Activated effector memory CD4-positive, alpha-beta T cell treated with anti-CD3 and anti-CD28 coated beads, Interleukin-2, amount 50 U/mL, for 16 hours (primary cell): ENCODE measurements around the gene UQCC5.

Experiments used
- DNase-seq: peaks from one replicate; pipeline ENCODE4 v3.0.0-alpha.2; 2020

UQCC5 gene, protein sequence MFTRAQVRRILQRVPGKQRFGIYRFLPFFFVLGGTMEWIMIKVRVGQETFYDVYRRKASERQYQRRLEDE

GRCh38 chr3:52536369-52537164 lies at the start of gene UQCC5:
Gene UQCC5, plus strand, starts transcription at chr3:52536605. Its CDS starts 151 bp downstream, at chr3:52536756.
- peak; percentile 99 for DNase-seq

GRCh38 chr3:52487050-52487787 lies 49.2 kb upstream of the UQCC5 start:
- no peak for DNase-seq

- DNase-seq, result no peak
Measured at GRCh38 chr3:52487788-52488691, 48.4 kb upstream of the UQCC5 start.

DNA sequence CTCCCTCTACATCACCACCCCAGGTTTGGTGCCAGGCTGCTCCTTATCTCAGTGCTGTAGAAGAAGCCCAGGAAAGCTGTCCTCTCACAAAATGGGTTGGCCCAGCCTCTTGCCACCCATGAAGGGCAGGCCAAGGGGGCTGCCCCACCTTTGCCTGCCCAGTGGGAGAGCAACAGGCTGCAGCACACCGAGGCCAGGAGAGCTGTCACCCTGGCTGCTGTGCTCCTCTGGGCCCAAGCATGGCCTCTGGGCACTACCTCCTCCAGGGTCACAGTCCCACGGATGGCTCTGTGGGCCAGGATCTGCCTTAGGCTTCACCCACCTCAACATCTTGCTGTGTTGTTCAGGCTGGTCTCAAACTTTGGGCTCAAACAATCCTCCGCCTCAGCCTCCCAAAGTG lies 47.7 kb upstream of the UQCC5 start:
- DNase-seq, result no peak

- no peak for DNase-seq
Measured at GRCh38 chr3:52489453-52489852, 47.0 kb upstream of the UQCC5 start.

GRCh38 chr3:52490035-52490938 lies 46.1 kb upstream of the UQCC5 start:
- no peak for DNase-seq

GRCh38 chr3:52490939-52491526 lies 45.4 kb upstream of the UQCC5 start:
- DNase-seq, result no peak

DNA sequence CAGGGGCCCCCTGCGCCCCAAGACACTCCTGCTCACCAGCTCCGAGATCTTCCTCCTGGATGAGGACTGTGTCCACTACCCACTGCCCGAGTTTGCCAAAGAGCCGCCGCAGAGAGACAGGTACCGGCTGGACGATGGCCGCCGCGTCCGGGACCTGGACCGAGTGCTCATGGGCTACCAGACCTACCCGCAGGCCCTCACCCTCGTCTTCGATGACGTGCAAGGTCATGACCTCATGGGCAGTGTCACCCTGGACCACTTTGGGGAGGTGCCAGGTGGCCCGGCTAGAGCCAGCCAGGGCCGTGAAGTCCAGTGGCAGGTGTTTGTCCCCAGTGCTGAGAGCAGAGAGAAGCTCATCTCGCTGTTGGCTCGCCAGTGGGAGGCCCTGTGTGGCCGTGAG lies 44.3 kb upstream of the UQCC5 start:
- DNase-seq, result no peak

DNA sequence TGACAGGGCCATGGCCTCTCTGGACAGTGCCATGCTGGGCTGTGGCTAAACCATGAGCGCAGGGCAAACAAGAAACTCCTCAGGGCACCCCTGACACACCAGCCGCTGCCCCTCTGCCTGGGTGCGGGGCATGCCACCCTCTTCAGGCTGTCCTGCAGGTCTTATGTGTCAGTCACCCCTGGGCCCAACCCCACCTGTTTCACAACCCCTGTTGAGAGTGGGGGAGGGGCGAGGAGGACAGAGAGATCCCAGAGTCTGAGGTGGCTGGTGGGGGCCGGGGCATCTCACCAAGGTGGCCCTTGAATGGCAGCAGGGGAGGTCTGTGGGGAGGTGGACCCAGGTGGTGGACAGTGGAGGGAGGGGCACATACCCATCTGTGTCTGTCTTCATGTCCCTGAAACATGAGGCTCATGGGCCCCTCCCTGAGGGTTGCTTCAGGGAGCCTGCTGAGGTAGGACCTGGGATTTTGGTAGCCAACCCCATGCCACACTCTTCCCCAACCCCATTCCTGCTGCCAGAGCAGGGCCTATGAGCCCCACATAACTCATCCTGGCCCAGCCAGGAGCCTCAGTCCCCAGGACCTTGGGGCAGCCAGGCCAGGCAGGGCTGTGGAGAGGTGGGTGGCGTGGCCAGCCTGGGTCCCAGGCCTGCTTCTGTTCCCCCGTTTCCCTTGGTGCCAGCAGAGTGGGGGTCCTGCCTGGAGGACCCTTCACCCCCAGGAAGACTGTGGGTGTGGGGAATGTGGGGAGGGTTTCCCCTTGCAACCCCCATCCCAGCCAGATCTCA lies 43.0 kb upstream of the UQCC5 start:
- no peak for DNase-seq

DNA sequence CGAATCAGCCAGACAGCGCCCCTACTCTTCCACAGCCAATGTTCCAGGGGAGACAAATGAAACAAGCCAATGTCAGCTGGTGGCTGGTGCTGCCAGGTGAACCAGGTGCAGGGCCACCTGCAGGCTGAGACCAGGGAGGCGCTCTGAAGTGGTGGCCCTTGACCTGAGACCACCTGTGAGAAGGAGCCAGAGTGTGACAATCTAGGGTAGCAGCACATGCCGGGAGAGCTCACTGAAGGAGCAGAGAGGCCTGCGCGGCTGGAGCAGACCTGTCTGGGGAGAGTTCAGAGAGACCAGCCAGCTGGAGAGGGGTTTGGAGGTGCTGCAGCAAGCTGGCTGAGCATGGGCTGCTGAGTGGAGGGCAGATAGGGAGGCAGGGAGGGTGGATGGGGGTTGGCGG lies 42.0 kb upstream of the UQCC5 start:
- no peak for DNase-seq

GRCh38 chr3:52494886-52495495 lies 41.4 kb upstream of the UQCC5 start, which contains the start of gene STAB1:
Gene STAB1, plus strand, starts transcription at chr3:52495338. Its CDS starts 76 bp downstream, at chr3:52495414.
- no peak for DNase-seq

DNA sequence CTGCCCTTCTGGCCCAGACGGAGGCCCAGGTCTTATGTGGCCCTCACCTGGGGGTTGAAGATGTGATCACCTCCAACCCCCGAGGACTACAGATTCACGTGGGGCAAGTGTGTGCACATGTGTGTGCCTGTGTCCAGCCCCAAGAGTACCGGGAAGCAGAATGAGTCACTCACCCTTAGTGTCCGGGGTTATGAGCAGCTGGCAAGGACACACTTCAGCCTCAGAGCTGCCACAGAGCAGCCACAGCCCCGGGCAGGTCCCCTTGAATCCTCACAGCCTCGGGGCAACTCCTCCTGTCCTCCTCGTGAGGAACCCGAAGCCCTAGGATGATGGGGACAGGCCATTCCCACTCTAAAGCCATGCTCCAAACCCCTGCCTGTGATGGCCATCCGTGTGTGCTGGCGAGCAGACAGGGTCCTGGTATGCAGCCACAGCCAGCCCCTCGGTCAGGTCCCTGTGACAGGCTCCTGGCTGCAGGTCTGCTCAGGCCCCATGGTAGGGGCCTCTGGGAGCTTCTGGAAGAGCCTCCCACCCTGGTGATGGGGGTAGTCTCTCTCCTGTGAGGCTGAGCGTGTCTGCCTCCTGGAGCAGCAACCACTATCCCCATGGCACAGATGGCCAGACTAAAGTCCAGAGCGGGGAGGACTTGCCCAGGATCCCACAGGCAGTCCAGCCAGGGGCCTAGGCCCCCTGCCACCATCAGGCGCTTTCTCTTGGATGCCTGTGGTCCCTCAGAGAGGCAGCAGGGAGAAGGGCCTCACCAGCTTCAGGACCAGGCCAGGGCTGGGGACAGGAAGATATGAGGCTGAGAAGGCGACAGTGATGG lies 40.4 kb upstream of the UQCC5 start:
- no peak for DNase-seq

DNA sequence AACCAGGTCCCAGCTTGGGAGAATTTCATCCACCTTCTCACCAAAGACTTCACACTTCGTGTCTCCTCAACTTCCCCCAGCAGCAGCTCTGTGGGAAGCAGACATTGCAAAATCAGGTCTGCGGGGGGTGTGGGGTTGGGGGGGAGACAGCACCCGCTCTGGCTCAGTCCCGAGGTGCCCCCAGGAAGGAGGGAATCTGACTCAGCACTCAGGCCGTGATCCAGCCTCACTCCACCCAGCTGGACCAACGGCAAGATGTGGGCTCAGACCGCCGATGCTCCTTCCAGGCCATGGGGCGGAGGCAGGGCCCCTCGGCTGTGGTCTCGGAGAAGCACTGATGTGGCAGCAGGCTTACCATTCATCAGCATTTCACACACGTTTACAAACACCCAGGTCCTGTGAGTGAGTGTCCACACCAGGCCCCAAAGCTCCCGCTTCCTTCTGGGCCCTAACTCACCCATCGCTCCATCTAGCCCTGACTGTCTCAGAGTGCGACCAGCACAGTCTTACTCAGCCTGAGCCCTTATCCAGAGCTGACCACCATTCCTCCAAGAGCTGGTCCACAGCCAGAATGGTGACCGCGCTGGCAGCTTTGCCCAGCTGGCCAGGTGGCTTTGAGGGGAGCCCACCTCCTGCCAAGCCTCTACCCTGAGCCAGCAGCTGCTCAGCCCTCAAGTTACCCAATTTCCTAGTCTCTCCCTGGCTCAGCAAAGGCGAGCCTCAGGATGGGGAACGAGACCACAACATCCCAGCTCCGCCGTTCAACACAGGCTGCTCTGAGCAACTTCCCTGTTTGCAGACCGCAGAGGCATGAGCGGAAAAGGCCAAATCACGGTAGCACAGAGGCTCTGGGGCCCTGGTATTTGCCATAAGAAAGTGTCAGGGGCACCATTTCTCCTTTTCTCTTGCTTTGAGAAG lies 38.0 kb upstream of the UQCC5 start:
- DNase-seq, result no peak

GRCh38 chr3:52501046-52501445 lies 35.4 kb upstream of the UQCC5 start:
- DNase-seq, result no peak

DNA sequence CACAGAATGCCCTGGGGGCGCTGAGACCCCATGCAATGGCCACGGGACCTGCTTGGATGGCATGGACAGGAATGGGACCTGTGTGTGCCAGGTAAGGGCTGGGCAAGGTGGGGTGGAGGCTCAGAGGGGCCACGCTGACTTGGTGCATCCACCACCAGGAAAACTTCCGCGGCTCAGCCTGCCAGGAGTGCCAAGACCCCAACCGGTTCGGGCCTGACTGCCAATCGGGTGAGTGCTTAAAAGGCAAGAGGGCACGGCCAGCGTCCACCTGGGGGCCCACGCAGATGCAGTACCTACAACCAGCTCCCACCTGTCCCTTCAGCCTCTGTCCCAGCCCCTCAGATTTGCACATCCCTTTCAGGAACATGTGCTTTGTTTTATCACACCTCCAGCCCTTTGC lies 34.4 kb upstream of the UQCC5 start:
- no peak for DNase-seq

GRCh38 chr3:52502808-52503350 lies 33.5 kb upstream of the UQCC5 start:
- DNase-seq, result no peak

- DNase-seq, result no peak
Measured at GRCh38 chr3:52503788-52504424, 32.5 kb upstream of the UQCC5 start.
